NCI-H128 (cell line): ENCODE results near the gene SOX30.

Experiments
- DNase-seq: peaks from one replicate; lab custom pipeline; 2025; ENCODE audit not compliant: unreplicated experiment; lab: John Stamatoyannopoulos, UW

The SOX30 gene

DNA sequence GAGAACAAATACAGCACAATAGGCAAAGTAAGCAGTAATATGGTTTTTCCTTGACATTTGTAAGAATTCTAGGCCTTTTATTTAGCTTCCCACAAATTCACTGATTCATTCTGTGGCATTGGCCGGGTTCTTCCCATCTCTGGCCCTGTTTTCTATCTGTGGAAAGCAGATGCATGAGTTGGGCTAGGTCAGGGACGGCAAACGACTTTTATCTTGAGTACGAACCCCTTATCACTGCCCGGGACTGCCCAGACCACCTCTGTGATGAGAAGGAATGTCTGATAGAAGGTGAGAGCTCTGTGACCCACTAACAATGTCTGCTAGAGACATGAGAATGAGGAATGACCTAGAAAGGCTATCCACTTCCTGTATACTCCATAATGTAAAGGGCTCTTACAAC is 41.2 kb downstream of the SOX30 start:
- no peak for DNase-seq

DNA sequence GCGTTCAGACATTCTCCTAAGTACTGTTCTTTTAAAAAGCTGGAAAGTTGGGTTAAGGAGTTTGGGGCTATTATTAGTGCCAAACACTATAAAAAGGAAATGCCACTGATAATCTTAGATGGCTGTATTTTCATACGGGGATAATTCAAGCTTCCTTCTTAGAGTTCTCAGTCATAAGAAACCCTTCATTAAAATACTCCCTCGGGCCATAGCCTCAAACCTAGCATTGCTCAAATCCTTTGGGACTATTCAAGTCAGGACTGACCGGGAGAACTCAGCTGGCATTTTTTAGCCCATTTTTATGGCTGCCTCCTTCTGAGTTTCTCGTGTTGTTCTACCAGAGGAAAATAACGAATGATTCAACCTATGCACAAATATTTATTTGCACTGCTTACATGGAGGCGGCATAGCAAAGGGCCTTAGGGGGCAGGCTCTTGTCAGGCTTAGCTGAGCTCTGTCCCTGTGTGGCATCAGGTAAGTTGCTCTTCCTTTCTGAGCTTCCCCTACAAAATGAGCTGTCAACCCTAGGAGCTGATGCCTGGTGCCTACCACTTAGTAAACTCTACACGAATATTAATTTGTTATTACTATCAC is 43.2 kb downstream of the SOX30 start:
- DNase-seq = no peak

- no peak for DNase-seq
Observed at GRCh38 chr5:157607371-157608161, 44.7 kb downstream of the SOX30 start.

DNA sequence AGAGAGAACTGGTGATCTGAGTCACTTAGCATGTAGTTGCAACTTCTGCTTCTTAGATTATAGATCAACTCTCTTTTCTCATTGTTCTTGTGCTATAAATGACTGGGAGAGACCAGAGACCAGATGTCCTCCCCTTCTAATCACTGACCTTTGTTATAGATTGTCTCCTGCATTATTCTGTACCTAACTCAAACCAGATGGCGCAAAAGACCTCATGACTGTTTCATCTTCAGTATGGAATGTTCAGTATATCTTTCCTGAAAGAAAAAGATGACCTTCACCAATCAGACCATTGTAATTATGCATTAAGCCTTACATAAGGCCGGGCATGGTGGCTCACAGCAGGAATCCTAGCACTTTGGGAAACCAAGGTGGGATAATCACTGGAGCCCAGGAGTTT is 46.2 kb downstream of the SOX30 start:
- no peak for DNase-seq

GRCh38 chr5:157603333-157604190 is 48.7 kb downstream of the SOX30 start:
- DNase-seq = no peak

DNA sequence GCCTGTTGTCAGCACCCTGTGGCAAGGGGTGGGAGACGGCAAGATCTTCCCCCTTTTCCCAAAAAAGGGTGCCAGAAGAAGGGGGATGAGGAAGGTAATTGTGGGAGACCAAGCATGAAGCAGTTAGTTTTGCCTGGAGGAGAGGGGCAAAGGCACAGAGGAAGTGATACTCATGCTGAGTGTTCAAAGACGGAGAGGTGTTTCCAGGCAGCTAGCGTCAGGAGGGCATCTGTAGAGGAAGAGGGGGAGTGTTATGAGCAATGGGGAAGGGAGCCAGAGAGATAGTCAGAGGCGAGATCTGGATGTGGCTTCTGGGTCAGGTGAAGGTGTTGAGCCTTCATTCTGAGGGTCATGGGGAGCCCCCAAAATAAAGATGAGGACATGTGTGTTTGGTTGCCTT is 49.7 kb downstream of the SOX30 start:
- DNase-seq = no peak

DNA sequence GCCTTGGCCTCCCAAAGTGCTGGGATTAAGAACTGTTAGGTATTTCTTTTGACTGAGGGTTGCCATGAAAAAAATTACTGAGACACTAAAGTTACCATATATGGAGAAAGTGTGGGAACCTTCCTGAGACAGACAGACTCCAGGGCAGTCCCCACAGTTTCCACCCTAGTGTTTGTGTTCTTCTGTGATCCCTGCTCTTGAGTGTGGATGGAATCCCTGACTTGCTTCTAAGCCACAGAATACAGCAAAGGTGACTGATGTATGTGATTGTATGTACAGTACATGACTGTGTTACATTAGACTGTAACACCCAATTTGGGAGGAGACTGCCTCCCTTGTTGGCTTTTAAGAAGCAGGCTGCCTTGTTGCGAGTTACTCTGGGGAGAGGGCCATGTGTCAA is 52.0 kb downstream of the SOX30 start:
- DNase-seq = no peak

GRCh38 chr5:157599565-157599964 is 52.7 kb downstream of the SOX30 start:
- no peak for DNase-seq

DNA sequence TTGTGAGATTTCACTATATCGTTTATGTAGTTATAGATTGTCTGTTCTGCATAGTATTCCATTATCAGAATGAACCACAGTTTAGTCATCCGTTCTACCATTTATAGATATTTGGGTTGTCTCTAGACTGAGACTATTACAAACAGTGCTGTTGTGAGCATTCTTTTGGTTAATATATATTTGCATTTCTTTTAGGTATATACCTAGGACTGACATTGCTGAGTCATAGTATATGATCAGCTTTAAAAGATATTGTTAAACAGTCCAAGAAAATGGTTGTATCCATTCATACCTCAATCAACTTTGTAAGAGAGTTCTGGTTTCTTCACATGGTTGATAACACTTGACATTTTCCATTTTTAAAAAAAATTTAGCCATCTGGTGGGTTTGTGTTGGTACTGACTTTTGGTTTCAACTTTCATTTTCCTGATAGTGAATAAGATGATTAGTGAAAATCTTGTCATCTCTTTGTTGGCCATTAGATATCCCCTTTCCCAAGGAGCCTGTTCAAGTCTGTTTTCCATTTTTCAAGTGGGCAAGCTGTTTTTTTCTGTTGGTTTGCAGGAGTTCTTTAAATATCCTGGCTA is 53.8 kb downstream of the SOX30 start:
- DNase-seq = no peak

GRCh38 chr5:157597277-157597676 is 55.0 kb downstream of the SOX30 start:
- no peak for DNase-seq

DNA sequence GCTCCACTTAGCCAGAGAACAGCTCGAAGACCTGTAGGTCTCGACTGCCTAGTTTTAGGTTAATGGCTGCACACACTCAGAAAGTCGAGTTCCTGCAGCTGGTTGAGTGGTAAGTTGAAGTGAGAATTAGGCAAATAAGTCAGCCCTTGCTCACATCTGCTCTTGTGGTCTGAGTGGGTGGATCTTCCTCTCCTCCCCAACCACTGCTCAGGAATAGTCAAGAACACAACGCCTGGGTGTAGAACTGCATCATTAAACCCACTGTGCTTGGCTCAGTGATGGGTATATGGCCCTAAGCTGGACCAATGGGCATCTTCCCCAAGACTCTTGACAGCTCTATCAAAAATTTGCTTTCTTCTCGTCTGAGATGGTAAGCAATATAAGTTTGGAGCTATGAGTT is 55.8 kb downstream of the SOX30 start:
- DNase-seq = no peak

DNA sequence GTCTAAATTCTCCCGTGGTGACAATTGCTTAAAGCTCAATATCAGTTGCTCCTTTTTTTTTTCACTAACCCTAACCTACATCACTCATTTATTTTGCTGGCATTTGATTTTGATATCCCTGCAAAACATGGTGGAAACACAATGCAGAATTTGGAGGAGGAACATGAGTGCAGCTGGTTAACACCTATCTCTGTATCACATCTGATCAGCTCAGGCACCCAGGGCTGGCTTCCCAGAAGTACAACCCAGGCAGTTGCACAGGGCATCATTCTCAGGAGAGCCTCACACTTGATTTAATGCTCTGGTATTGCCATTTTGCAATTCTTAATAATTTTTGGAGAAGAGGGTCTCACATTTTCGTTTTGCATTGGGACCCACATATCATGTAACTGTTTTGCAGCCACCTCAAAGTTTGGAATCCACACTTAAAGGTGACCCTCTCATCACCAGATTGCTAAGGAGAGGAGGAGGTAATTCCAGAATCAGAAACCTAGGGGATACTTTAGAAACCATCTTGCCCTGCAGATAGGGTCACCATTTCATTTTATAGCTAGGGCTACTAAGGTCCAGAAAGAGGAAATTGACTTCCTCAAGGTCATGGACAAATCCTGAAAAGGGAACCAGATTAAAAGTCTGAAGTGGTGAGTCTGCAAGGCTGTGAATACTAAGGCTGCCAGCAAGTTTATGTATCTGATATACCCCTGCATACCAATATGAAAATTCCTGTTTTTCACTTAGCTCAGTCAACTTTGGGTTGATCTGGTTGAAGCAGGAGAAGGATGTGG is 57.4 kb downstream of the SOX30 start:
- no peak for DNase-seq

GRCh38 chr5:157594257-157594656 is 58.0 kb downstream of the SOX30 start:
- DNase-seq = no peak

DNA sequence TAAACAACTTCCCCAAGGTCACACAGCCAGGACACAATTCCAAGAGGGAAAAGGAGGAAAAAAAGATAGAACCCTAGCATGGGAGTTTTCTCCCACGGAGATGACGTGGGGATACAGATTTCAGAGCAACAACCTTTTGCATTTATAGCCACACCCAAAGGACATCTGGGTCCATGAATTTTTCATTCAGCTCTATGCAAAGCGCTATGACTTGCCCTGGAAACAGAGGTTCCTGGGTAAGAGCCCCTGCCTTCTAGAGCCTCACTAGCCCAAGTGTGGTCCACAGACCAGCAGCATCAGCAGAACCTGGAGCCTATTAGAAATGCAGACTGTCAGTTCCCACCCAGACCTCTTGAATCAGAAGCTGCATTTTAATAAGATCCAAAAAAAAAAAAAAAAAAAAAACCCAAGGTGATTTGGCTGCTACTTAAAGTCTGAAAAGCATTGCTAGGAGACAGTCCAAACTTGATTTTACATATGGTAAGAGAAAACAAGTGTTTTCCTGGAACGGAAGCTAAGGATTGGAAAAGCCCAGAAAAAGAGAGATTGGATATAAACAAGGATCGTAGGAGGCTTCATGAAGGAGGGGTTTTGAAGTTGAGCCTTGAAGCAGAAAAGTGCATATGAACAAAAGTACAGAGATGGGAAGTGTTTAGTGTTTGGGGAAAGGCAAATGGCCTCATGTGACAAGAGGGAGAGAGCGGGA is 59.0 kb downstream of the SOX30 start:
- no peak for DNase-seq

- DNase-seq = no peak
Observed at GRCh38 chr5:157592594-157592993, 59.6 kb downstream of the SOX30 start.

GRCh38 chr5:157590478-157590877 is 61.8 kb downstream of the SOX30 start:
- DNase-seq = no peak

- DNase-seq = no peak
Observed at GRCh38 chr5:157584628-157585027, 67.6 kb downstream of the SOX30 start.

DNA sequence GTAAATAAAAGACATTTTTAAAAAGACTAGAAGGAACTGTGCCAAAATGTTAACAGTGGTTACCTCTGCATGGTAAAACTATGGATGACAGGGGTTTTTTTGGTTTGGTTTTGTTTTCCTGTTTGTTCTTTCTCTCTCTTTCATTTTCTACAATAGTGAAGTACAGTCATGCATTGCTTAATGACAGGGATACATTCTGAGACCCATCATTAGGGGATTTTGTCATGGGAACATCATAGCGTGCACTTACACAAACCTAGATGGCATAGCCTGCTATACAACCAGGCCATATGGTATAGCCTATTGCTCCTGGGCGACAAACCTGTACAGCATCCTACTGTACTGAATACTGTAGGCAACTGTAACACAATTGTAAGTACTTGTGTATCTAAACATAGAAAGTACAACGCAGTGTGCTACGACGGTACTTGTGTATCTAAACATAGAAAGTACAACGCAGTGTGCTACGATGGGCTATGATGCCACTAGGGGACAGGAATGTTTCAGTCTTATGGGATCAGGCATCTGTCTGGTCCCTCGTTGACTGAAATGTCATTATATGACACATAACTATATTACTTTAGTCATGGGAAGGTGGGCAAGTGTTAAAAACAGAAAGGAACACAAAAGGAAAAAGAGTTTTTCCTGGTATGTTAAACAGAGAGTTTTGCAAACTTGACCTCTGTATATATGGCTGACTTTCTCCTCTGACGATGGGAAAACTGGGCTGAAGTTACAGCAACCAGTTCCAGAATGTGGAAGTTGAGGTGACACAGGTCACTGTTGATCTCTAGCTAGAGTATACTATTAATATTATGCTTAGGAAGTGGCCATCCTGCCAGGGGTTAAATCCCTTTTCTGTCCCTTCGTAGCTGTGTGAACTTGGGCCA is 69.3 kb downstream of the SOX30 start:
- DNase-seq = no peak

GRCh38 chr5:157581901-157582300 is 70.3 kb downstream of the SOX30 start:
- no peak for DNase-seq
